Neural cell (in vitro differentiated cells): ENCODE measurements around the gene ATP5PD. TPM values are rescaled to one million over a fixed set of nuclear protein-coding genes. Genes with fewer than 3 reads are reported as not detected.

Source experiments
- H2AFZ ChIP-seq: fragments of 200-600, 300-800 bp; sonication (generic), shearing (Covaris generic); 2 replicates; pipeline ENCODE4 v1.6.0; 2014; ENCODE audit warnings: low read depth, mild to moderate bottlenecking, antibody characterized with exemption, low read length, moderate library complexity
- H3F3A ChIP-seq: fragments of 200-600 bp; shearing (Covaris generic); 2 replicates; pipeline ENCODE4 v1.6.1; 2016; ENCODE audit warnings: mild to moderate bottlenecking, moderate library complexity, mixed read lengths, antibody characterized with exemption, low read length; ENCODE audit not compliant: insufficient read depth, poor library complexity, severe bottlenecking
- H3K27ac ChIP-seq: fragments of 200-600, 300-800 bp; sonication (generic), shearing (Covaris generic); 2 replicates; pipeline ENCODE4 v1.5.1; 2014; ENCODE audit warnings: mild to moderate bottlenecking, low read length, moderate library complexity
- H3K27me3 ChIP-seq: fragments of 300-800, 200-600 bp; sonication (generic), shearing (Covaris generic); 2 replicates; pipeline ENCODE4 v1.6.0; 2014; ENCODE audit warnings: mild to moderate bottlenecking, low read depth, low read length, moderate library complexity; ENCODE audit not compliant: insufficient read depth
- H3K36me3 ChIP-seq: fragments of 300-800, 200-600 bp; sonication (generic), shearing (Covaris generic); 2 replicates; pipeline ENCODE4 v1.5.1; 2014; ENCODE audit warnings: mild to moderate bottlenecking, antibody characterized with exemption, low read length, moderate library complexity; ENCODE audit not compliant: insufficient read depth
- H3K4me2 ChIP-seq: fragments of 300-800, 200-600 bp; sonication (generic), shearing (Covaris generic); 2 replicates; pipeline ENCODE4 v1.6.0; 2014; ENCODE audit warnings: mild to moderate bottlenecking, low read length
- H3K4me3 ChIP-seq: fragments of 300-800, 200-600 bp; sonication (generic), shearing (Covaris generic); 2 replicates; pipeline ENCODE4 v1.5.1; 2014; ENCODE audit warnings: mild to moderate bottlenecking, low read length, moderate library complexity
- H3K79me2 ChIP-seq: fragments of 200-600 bp; shearing (Covaris generic); replicated peaks from 2 replicates; pipeline ENCODE4 v1.6.0; 2014; ENCODE audit warnings: mild to moderate bottlenecking, low read length, moderate library complexity; ENCODE audit not compliant: insufficient read depth
- H3K9ac ChIP-seq: fragments of 300-800, 200-600 bp; sonication (generic), shearing (Covaris generic); 2 replicates; pipeline ENCODE4 v1.6.1; 2016; ENCODE audit warnings: mild to moderate bottlenecking, low read length, mixed read lengths
- H3K9me2 ChIP-seq: fragments of 200-600 bp; shearing (Covaris generic); 2 replicates; pipeline ENCODE4 v1.6.1; 2016; ENCODE audit warnings: mild to moderate bottlenecking, low read length, mixed read lengths; ENCODE audit not compliant: insufficient read depth
- H3K9me3 ChIP-seq: fragments of 200-600, 300-800 bp; sonication (generic), shearing (Covaris generic); 2 replicates; pipeline ENCODE4 v1.6.1; 2016; ENCODE audit warnings: mild to moderate bottlenecking, mixed run types, low read length, moderate library complexity, mixed read lengths
- H4K20me1 ChIP-seq: fragments of 200-600 bp; shearing (Covaris generic); 2 replicates; pipeline ENCODE4 v1.6.1; 2016; ENCODE audit warnings: mild to moderate bottlenecking, mixed run types; ENCODE audit not compliant: insufficient read depth
- CTCF ChIP-seq: fragments of 450-650 bp; IDR thresholded peaks from 2 replicates; pipeline ENCODE4 v1.5.1; 2014; ENCODE audit warnings: antibody characterized with exemption, mild to moderate bottlenecking, moderate library complexity; ENCODE audit not compliant: poor library complexity, severe bottlenecking
- EP300 ChIP-seq: fragments of 450-650 bp; conservative IDR thresholded peaks from 2 replicates; pipeline ENCODE4 v1.6.1; 2014; ENCODE audit warnings: antibody characterized with exemption, mild to moderate bottlenecking, moderate library complexity; ENCODE audit not compliant: poor library complexity, severe bottlenecking
- EZH2 ChIP-seq: fragments of 200-600, 300-800 bp; shearing (Covaris generic), sonication (generic); IDR thresholded peaks from 2 replicates; pipeline ENCODE4 v1.6.1; 2014; ENCODE audit warnings: antibody characterized with exemption, low read length, borderline replicate concordance, mild to moderate bottlenecking; ENCODE audit not compliant: insufficient read depth, poor library complexity, severe bottlenecking
- MXI1 ChIP-seq: fragments of 450-650 bp; conservative IDR thresholded peaks from 2 replicates; pipeline ENCODE4 v1.6.1; 2014; ENCODE audit warnings: antibody characterized with exemption, mild to moderate bottlenecking; ENCODE audit not compliant: poor library complexity, severe bottlenecking
- POLR2AphosphoS5 ChIP-seq: IDR thresholded peaks from 2 replicates; pipeline ENCODE4 v1.6.1; 2012
- RAD21 ChIP-seq: fragments of 450-650 bp; conservative IDR thresholded peaks from 2 replicates; pipeline ENCODE4 v1.6.1; 2014; ENCODE audit warnings: antibody characterized with exemption, mild to moderate bottlenecking, moderate library complexity
- REST ChIP-seq: IDR thresholded peaks from 2 replicates; pipeline ENCODE4 v1.6.1; 2012; ENCODE audit warnings: borderline replicate concordance
- SMC3 ChIP-seq: fragments of 450-650 bp; conservative IDR thresholded peaks from 2 replicates; pipeline ENCODE4 v1.6.1; 2014; ENCODE audit warnings: antibody characterized with exemption, mild to moderate bottlenecking, moderate library complexity; ENCODE audit not compliant: poor library complexity
- TAF1 ChIP-seq: IDR thresholded peaks from 2 replicates; pipeline ENCODE4 v1.6.1; 2012; ENCODE audit warnings: low read depth
- polyA plus RNA-seq: library from polyadenylated mRNA; depleted of rRNA; stranded (reverse); fragments of >200 nt; gene quantifications from 2 replicates; pipeline ENCODE4 v1.2.3, GENCODE V29; 2014

The ATP5PD gene
- polyA plus RNA-seq, 1 donor from 2014 or later = 517 TPM

- Histone ChIP-seq H3K36me3 (no peaks in the 10 kb centered on the region), H3K9me2 (no peaks in the 10 kb centered on the region), H3K27ac (no peak overlapping the region), H3K9me3 (no peaks in the 10 kb centered on the region), H3K4me3 (no peak overlapping the region), H4K20me1 (no peaks in the 10 kb centered on the region), H3K4me2 (no peak overlapping the region), H3K9ac (no peak overlapping the region), H3K27me3 (no peaks in the 10 kb centered on the region), H2AFZ (no peak overlapping the region), H3K79me2 (peaks cover 24% of the 10 kb centered on the region), H3F3A (no peaks in the 10 kb centered on the region)
- TF ChIP-seq POLR2AphosphoS5 (no peak), EP300 (no peak), TAF1 (no peak), EZH2 (no peak), REST (no peak), MXI1 (no peak), CTCF (no peak), RAD21 (no peak), SMC3 (no peak)
Observed at GRCh38 chr17:74992223-74992622, 54.5 kb downstream of the ATP5PD start.

- Histone ChIP-seq H3K9me2 (no peaks in the 10 kb centered on the region), H3K79me2 (peaks cover 24% of the 10 kb centered on the region), H3F3A (no peaks in the 10 kb centered on the region), H3K9me3 (no peaks in the 10 kb centered on the region), H3K4me2 (no peak overlapping the region), H4K20me1 (no peaks in the 10 kb centered on the region), H3K27ac (no peak overlapping the region), H3K36me3 (no peaks in the 10 kb centered on the region), H3K4me3 (no peak overlapping the region), H3K27me3 (no peaks in the 10 kb centered on the region), H3K9ac (no peak overlapping the region), H2AFZ (no peak overlapping the region)
- TF ChIP-seq CTCF = no peak
- no peak for TF ChIP-seq SMC3
- no peak for TF ChIP-seq POLR2AphosphoS5
- no peak for TF ChIP-seq EP300
- TF ChIP-seq MXI1 = no peak
- no peak for TF ChIP-seq EZH2
- TF ChIP-seq REST = no peak
- TF ChIP-seq TAF1 = no peak
- TF ChIP-seq RAD21 = no peak
Observed at GRCh38 chr17:74990581-74991105, 56.1 kb downstream of the ATP5PD start.
